Body of pancreas (tissue), 4 donors: Measurements from ENCODE around the gene ABCC4. TPM values are rescaled to one million over a fixed set of nuclear protein-coding genes. Genes with fewer than 3 reads are reported as not detected.

ENCODE experiments used
- ATAC-seq: fragments of 150-250 bp; one replicate; pipeline ENCODE4 v1.9.1; 2016
- DNase-seq, 4 donors: peaks; one replicate each; pipeline ENCODE4 v3.0.0-alpha.2; 2019
- H3K27ac ChIP-seq, 4 donors: fragments of 200-600 bp; sonication (generic); 1 replicate in 3 of 4; 2 replicates in 1 of 4; pipeline versions ENCODE4 v1.5.1 to v1.6.1; 2016 to 2019; ENCODE audit warnings: mild to moderate bottlenecking in 1 of 4, mixed read lengths in 1 of 4, moderate library complexity in 1 of 4
- H3K27me3 ChIP-seq, 2 donors: fragments of 200-600 bp; sonication (generic); one replicate each; pipeline ENCODE4 v1.6.0; 2016; ENCODE audit warnings: mild to moderate bottlenecking in 1 of 2
- H3K36me3 ChIP-seq, 2 donors: fragments of 200-600 bp; sonication (generic); replicated peaks in 1 of 2; 2 replicates each; pipeline ENCODE4 v1.5.1; 2016; ENCODE audit warnings: low read depth in 2 of 2; ENCODE audit not compliant: insufficient read depth in 1 of 2
- H3K4me1 ChIP-seq: fragments of 200-600 bp; sonication (generic); one replicate; pipeline ENCODE4 v1.6.0; 2016
- H3K4me3 ChIP-seq, 2 donors: fragments of 200-600 bp; sonication (generic); 1 replicate in 1 of 2; 2 replicates in 1 of 2; pipeline ENCODE4 v1.5.1; 2016 to 2019
- H3K9me3 ChIP-seq, 3 donors: fragments of 200-600 bp; sonication (generic); 1 replicate in 2 of 3; 2 replicates in 1 of 3; pipeline ENCODE4 v1.5.1; 2016
- CTCF ChIP-seq, 7 experiments: fragments of 450-650 bp in 4 of 7; fragments of 200-600 bp in 3 of 7; sonication (generic) in 3 of 7; IDR thresholded peaks; one replicate each; pipeline ENCODE4 v1.5.1; 2016 to 2019; ENCODE audit warnings: antibody characterized with exemption in 7 of 7
- POLR2A ChIP-seq, 3 donors: fragments of 450-650 bp; IDR thresholded peaks; one replicate each; pipeline ENCODE4 v1.6.1; 2016; ENCODE audit warnings: antibody characterized with exemption in 3 of 3, mild to moderate bottlenecking in 2 of 3
- WGBS, 2 donors: methylation state at CpG; one replicate each; pipeline ENCODE4 v1.1.5; 2017; 5-methylcytosine and 5-hydroxymethylcytosine counted together
- intact Hi-C: fragments of 100-400 bp; cut with DNase I; formaldehyde crosslinking; loops from one replicate; pipeline ENCODE4 v1.15.1; 2023
- total RNA-seq, 2 donors: library from RNA; depleted of rRNA; stranded (reverse); fragments of >200 nt; gene quantifications; one replicate each; pipeline ENCODE4 v1.1.0, GENCODE V29; 2016

The ABCC4 gene
- total RNA-seq, 2 donors from 2014 or later = 5.4 to 6.6 TPM

GRCh38 chr13:95337597-95337996 lies 36.3 kb upstream of the ABCC4 start:
- intact Hi-C loops = no loop called here
- ATAC-seq = no peak
- Histone ChIP-seq H3K4me3 (no peak overlapping the region), H3K36me3 (no peaks in the 10 kb centered on the region), H3K27me3 (no peaks in the 10 kb centered on the region), H3K27ac (no peak overlapping the region), H3K4me1 (no peaks in the 10 kb centered on the region), H3K9me3 (no peaks in the 10 kb centered on the region)
- TF ChIP-seq POLR2A (IDR thresholded peaks at IDR 0.05) (no peak), CTCF (IDR thresholded peaks at IDR 0.05) (no peak)
- WGBS, 2 donors = 77 to 100% methylated on average over 3 of the region's 3 CpGs
- DNase-seq = no peak

DNA sequence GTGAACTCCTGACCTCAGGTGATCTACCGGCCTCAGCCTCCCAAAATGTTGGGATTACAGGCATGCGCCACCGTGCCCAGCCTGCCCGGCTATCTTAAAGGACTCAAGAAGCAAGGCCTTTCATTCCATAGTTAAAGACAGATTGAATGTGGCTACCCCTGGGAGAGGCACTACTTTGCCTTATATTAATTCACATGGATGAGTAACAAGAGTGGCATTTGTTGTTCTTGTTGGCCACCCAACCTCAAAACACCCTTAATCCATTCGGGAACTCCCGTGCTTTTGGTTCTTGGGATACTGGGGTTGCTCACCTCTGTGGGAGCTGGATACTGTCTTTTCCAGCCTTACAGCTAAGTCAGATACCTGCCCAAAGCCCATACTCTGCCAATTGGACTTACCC lies 34.4 kb upstream of the ABCC4 start:
- no peaks in the 10 kb centered on the region for H3K9me3 ChIP-seq
- H3K4me1 ChIP-seq = no peaks in the 10 kb centered on the region
- no peak for ATAC-seq
- no peak overlapping the region for H3K4me3 ChIP-seq
- DNase-seq = no peak
- intact Hi-C loops = no loop called here
- TF ChIP-seq POLR2A (IDR thresholded peaks at IDR 0.05) (no peak), CTCF (IDR thresholded peaks at IDR 0.05) (no peak)
- 72 to 87% methylated on average over 5 to 6 of the region's 6 CpGs for WGBS, 2 donors
- no peaks in the 10 kb centered on the region for H3K36me3 ChIP-seq
- no peaks in the 10 kb centered on the region for H3K27me3 ChIP-seq
- H3K27ac ChIP-seq = no peak overlapping the region

DNA sequence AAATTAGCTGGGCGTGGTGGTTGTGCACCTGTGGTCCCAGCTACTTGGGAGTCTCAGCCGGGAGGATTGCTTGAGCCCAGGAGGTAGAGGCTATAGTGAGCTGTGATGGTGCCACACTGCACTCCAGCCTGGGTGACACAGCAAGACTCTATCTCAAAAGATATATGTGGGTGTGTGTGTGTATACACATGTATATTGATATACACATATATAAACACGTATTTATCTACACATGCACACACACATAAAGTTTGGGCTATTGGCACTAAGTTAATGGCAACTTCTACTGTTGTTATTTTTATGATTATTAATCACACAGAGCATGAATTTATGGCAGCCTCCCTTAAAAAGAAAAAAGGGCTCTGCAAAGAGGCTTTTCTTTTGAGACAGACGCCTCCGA lies 27.1 kb upstream of the ABCC4 start:
- intact Hi-C loops = no loop called here
- no peaks in the 10 kb centered on the region for H3K4me1 ChIP-seq

DNA sequence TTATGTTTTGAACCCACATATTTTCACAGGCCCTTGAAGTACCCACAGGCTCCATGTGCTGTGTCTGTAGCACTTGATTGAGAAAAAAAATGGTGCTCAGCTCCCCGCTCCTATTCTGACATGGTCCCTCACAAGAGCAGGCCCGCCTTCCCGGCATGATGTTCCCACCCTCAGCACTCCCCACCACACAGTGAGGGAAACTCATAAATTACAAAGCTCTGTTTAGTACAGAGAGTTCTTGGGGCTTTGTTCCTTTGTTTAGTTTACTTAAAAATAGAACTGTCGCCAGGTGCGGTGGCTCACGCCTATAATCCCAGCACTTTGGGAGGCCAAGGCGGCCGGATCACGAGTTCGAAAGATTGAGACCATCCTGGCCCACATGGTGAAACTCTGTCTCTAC lies 25.9 kb upstream of the ABCC4 start:
- no peaks in the 10 kb centered on the region for H3K4me1 ChIP-seq
- no peak overlapping the region for H3K27ac ChIP-seq
- no peaks in the 10 kb centered on the region for H3K9me3 ChIP-seq
- 87 to 96% methylated on average over 8 to 10 of the region's 10 CpGs for WGBS, 2 donors
- no peaks in the 10 kb centered on the region for H3K27me3 ChIP-seq
- H3K4me3 ChIP-seq = no peak overlapping the region
- intact Hi-C loops = no loop called here
- H3K36me3 ChIP-seq = no peaks in the 10 kb centered on the region
- no peak for ATAC-seq
- no peak for TF ChIP-seq POLR2A (IDR thresholded peaks at IDR 0.05)
- no peak for TF ChIP-seq CTCF (IDR thresholded peaks at IDR 0.05)
- DNase-seq = no peak

More for the DNA sequence above, 27.1 kb upstream of the ABCC4 start:
- no peaks in the 10 kb centered on the region for H3K27me3 ChIP-seq
- H3K9me3 ChIP-seq = no peaks in the 10 kb centered on the region
- no peak for DNase-seq
- no peak overlapping the region for H3K4me3 ChIP-seq
- WGBS, 2 donors = 73 to 87% methylated on average over 5 of the region's 5 CpGs
- no peak overlapping the region for H3K27ac ChIP-seq
- H3K36me3 ChIP-seq = no peaks in the 10 kb centered on the region
- no peak for TF ChIP-seq CTCF (IDR thresholded peaks at IDR 0.05)
- no peak for TF ChIP-seq POLR2A (IDR thresholded peaks at IDR 0.05)
- no peak for ATAC-seq

GRCh38 chr13:95326695-95327094 lies 25.4 kb upstream of the ABCC4 start:
- Histone ChIP-seq H3K27me3 (no peaks in the 10 kb centered on the region), H3K36me3 (no peaks in the 10 kb centered on the region), H3K27ac (no peak overlapping the region), H3K9me3 (no peaks in the 10 kb centered on the region), H3K4me1 (no peaks in the 10 kb centered on the region), H3K4me3 (no peak overlapping the region)
- intact Hi-C loops = no loop called here
- ATAC-seq = no peak
- TF ChIP-seq POLR2A (IDR thresholded peaks at IDR 0.05) (no peak), CTCF (IDR thresholded peaks at IDR 0.05) (no peak)
- DNase-seq = no peak
- 78 to 91% methylated on average over 5 of the region's 5 CpGs for WGBS, 2 donors
